Mesodermal cell (in vitro differentiated cells): Measurements from ENCODE around the gene GRIP1.

Experiments
- H3K27ac ChIP-seq: 2 replicates; pipeline ENCODE4 v1.7.0; 2013; ENCODE audit warnings: mild to moderate bottlenecking, low read depth, low read length, moderate library complexity; ENCODE audit not compliant: severe bottlenecking
- H3K36me3 ChIP-seq: 2 replicates; pipeline ENCODE4 v1.7.1; 2013; ENCODE audit warnings: mild to moderate bottlenecking, low read length, moderate library complexity; ENCODE audit not compliant: control insufficient read depth, insufficient read depth
- H3K4me1 ChIP-seq: one replicate; pipeline ENCODE4 v1.7.1; 2013; ENCODE audit warnings: mild to moderate bottlenecking, low read length; ENCODE audit not compliant: insufficient read depth, control insufficient read depth, poor library complexity, severe bottlenecking
- H3K4me3 ChIP-seq: 2 replicates; pipeline ENCODE4 v1.7.0; 2013; ENCODE audit warnings: low read length, control low read depth, mild to moderate bottlenecking; ENCODE audit not compliant: insufficient read depth, poor library complexity, severe bottlenecking; ENCODE audit errors: extremely low read depth
- H3K9me3 ChIP-seq: 2 replicates; pipeline ENCODE4 v1.7.1; 2013; ENCODE audit warnings: mild to moderate bottlenecking, low read length, moderate library complexity; ENCODE audit not compliant: control insufficient read depth
- whole genome bisulfite sequencing, 2 experiments: methylation state at CpG; one replicate each; pipeline ENCODE4 v1.1.5; 2013; ENCODE audit warnings: missing lambda C conversion rate in 2 of 2; ENCODE audit not compliant: insufficient coverage in 2 of 2; 5-methylcytosine and 5-hydroxymethylcytosine counted together

GRIP1 gene

DNA sequence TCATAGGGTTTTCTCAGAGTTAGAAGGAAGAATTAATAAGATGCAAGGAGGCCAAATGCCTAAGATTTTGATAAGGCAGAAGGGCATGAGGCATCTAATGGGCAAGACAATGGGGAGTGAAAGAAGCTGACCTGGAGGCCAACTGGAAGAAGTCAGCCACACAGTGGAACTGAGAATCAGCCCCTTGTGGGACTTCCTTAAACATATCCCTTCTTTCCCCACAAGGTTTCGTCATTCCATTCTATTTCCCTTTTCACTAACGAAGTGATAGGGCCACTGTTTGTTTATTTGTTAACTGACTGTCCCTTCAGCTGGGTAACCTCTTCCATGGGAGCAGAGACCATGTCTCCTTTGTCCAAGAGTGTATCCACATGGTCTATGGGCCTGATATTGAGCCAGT, 290.4 kb downstream of the GRIP1 start:
- no peaks in the 10 kb centered on the region for H3K36me3 ChIP-seq
- H3K9me3 ChIP-seq = no peaks in the 10 kb centered on the region
- H3K27ac ChIP-seq = no peak overlapping the region
- no peak overlapping the region for H3K4me3 ChIP-seq
- H3K4me1 ChIP-seq = no peaks in the 10 kb centered on the region
- 85% methylated on average over 2 of the region's 2 CpGs; no CpG with 5 or more reads in 1 of the 2 experiments for WGBS, 2 experiments

DNA sequence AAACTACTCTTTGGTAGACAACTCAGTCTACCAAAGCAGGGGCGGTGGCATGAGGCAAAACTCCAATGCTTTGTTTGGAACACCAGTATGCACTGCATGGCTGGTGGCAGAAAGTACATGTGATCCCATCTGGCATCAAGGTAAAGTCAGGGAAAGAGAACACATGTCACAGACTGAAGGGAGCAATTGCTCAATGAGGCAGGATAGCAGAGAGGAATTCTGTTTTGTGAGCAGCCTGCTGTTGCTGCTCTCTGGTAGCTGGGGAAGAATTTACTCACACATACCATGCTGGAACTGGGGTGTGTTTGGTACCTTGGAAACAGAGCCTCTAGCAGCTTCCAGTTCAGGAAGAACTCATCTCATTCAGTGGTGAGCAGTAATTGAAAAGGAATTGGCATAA, 291.8 kb downstream of the GRIP1 start:
- Histone ChIP-seq H3K9me3 (no peaks in the 10 kb centered on the region), H3K36me3 (no peaks in the 10 kb centered on the region), H3K27ac (no peak overlapping the region), H3K4me1 (no peaks in the 10 kb centered on the region), H3K4me3 (no peak overlapping the region)
- 88 to 89% methylated on average over 1 of the region's 1 CpG for WGBS, 2 experiments

DNA sequence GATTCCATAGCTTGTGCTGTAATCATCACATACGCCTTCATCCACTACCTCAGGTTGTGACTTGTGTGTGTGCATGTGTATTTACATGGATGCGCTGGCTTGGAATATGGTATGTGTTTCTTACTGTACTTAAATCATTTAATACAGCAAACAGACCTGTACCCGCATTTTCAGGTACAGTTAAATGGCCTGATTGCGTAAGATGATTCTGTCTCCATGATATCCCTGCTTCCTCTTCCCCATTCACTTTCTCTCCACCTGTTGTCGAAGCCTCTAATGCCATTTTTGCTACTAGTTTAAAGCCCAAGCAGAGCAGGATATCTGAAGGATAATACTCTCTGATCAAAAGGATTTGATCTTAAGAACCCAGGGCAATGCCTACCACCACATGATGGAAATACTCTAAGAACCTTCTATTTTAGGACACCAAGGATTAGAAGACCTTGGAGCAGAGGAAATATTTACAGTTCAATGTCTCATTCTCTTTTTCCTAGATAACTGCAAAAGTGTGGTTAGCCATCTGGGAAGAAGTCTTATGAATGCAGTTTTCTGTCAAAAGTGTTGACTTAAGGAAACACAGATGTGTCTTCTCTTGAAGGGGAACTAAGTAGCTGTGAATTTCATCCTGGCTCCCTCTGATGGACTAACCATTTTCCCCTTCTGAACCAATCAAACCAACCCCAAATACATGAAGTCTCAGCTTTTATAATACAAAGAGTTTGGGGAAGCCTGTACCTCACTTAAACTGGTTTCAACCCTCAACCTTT, 297.9 kb downstream of the GRIP1 start:
- H3K4me1 ChIP-seq = no peaks in the 10 kb centered on the region
- H3K4me3 ChIP-seq = no peak overlapping the region
- H3K36me3 ChIP-seq = no peaks in the 10 kb centered on the region
- WGBS, 2 experiments = 90 to 100% methylated on average over 2 to 3 of the region's 5 CpGs
- no peaks in the 10 kb centered on the region for H3K9me3 ChIP-seq
- no peak overlapping the region for H3K27ac ChIP-seq

DNA sequence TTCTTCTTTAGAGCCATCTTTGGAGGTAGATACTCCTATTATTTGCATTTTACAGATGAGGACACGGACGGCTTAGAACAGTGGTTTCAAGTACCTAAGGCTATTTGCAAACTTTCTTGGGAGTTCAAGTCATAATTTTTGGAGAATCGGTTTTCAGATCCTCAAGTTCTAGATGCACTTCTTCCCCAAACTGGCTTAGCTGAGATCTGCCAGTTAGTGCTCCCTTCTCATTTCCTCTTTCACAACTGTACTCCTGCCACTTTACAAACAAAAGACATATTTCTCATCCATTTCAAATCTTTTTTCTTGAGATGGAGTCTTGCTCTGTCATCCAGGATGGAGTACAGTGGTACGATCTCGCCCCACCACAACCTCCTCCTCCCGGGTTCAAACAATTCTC, 299.3 kb downstream of the GRIP1 start:
- H3K9me3 ChIP-seq = no peaks in the 10 kb centered on the region
- H3K4me3 ChIP-seq = no peak overlapping the region
- no peaks in the 10 kb centered on the region for H3K4me1 ChIP-seq
- no peaks in the 10 kb centered on the region for H3K36me3 ChIP-seq
- no peak overlapping the region for H3K27ac ChIP-seq
- 88 to 95% methylated on average over 3 to 5 of the region's 6 CpGs for WGBS, 2 experiments

DNA sequence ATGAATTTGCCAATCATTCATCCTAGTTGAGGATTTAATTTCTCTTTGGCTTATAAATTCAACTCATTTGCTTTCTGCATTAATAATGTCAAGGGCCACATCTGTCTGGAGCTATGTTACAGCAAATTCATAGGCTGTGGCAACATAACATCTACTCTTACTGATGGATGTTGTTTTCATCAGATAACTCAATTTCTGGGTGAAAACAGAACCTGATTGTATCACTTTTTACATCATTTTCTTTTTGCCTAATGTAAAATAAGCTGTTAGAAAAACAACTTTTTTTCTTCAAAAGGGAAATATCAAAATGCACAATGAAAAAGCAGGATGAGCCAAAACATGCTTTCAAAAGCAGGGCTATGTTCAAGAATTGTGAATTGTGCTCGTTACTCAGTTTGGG, 303.3 kb downstream of the GRIP1 start:
- Histone ChIP-seq H3K9me3 (no peaks in the 10 kb centered on the region), H3K4me1 (no peaks in the 10 kb centered on the region), H3K36me3 (no peaks in the 10 kb centered on the region), H3K4me3 (no peak overlapping the region), H3K27ac (no peak overlapping the region)
- 100% methylated on average over 1 of the region's 1 CpG; no CpG with 5 or more reads in 1 of the 2 experiments for WGBS, 2 experiments

DNA sequence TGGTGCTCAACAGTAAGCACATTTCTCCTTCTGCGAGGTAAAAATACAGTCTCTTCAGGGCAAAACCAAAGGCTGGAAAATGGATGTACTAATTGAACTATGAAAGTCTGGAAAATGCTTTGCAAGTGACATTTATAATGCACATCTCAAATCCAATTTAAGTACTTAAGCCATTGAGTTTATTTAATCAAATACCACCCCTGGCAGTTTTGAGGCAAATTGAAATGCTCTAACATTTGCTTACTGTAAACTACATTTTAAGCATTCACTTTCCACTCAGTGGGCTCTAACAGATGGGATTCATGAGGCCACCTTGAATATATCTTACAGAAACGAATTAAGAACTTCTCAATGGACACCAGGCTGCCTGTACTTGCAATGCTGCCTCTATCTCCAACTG, 306.9 kb downstream of the GRIP1 start:
- Histone ChIP-seq H3K4me3 (no peak overlapping the region), H3K36me3 (no peaks in the 10 kb centered on the region), H3K4me1 (no peaks in the 10 kb centered on the region), H3K9me3 (no peaks in the 10 kb centered on the region), H3K27ac (no peak overlapping the region)
- WGBS, 2 experiments = 83 to 100% methylated on average over 1 of the region's 2 CpGs

DNA sequence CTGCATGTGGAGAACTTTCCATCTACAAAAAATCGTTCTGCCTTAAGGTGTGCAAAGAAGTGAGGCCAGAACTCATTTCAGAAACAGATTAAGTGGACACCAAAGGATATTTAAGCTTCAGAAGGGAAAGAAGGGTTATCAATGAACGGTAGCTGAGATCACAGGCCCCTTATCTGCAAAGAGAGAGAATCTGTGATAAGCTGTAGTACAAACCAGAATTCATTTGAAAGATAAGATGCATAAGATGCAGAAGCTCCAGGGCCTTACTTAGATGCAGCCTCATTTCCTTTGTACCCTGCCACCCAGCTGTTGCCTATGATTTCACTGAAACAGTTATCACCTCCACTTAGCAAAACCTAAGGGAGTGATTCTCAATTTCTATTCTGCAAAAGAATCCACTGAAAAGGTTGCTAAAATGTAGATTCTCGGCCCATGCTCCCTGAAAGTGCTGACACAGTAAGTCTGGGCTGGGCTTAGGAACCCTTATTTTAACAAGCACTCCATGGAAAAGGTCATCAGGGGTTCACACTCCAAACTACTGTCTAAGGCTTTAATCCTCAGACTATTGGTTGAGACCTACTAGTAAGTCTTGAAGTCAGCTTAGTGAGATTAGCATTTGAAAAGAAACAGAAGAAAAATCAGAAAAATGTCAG, 311.7 kb downstream of the GRIP1 start:
- 58 to 74% methylated on average over 2 to 3 of the region's 3 CpGs for WGBS, 2 experiments
- Histone ChIP-seq H3K27ac (no peak overlapping the region), H3K4me3 (no peak overlapping the region), H3K9me3 (no peaks in the 10 kb centered on the region), H3K4me1 (peaks cover 5% of the 10 kb centered on the region), H3K36me3 (no peaks in the 10 kb centered on the region)

DNA sequence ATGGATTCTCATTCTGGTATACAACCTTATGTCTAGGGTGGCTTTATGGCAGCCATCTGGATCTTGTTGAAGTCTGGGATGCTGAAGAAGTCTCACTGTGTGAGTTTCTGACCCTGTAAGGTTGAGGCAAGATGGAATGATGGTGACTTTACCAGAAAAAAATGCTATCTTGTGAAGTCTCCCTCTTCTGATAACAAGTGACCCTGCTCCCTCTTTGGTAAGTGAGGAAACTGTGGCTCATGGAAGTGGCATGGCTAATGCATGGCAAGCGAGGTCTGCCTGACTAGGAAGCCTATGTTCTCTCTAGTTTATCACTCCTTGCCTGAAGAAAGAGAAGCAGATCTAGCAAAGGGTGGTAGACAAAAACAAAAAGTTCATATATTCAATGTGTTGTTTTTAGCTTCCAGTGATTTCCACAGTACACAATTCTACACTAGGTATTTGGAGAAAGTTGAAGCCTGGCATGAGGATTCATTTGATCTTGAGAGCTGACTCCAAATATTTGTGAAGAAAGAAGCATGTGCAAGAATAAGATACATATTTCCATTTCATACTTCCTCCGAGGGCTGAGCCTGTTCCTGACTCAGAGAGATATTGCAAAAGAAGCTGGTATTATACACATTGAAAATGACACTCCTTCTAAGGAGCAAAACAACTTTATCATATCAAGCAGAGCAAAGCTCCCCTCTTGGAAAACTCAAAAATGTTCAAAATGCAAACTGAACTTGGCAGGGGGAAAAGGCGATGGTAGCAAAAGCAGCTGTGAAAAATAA, 313.0 kb downstream of the GRIP1 start:
- H3K27ac ChIP-seq = peak overlapping the region; percentile 19
- no peaks in the 10 kb centered on the region for H3K36me3 ChIP-seq
- 88% methylated on average over 1 of the region's 3 CpGs; no CpG with 5 or more reads in 1 of the 2 experiments for WGBS, 2 experiments
- no peak overlapping the region for H3K4me3 ChIP-seq
- peaks cover 5% of the 10 kb centered on the region for H3K4me1 ChIP-seq
- no peaks in the 10 kb centered on the region for H3K9me3 ChIP-seq

DNA sequence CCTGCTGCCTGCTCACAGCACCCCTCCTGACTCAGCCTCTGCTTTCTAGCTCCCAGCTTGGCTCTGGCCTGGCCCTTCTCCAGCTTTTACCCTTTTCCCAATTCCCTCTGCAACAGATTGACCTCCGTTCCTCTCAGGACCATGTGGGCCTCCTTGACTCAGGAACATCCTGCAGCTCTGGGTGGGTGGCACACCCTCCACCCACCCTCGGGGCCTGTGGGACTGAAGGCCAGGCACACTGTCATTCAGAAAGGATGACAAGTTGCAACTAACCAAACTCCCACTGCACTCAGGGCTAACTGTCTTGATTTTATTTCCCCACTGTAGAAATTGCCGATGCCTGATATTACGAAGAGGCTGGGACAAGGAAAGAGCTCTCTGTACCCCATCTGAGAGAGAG, 317.2 kb downstream of the GRIP1 start:
- Histone ChIP-seq H3K36me3 (no peaks in the 10 kb centered on the region), H3K4me1 (peaks cover 5% of the 10 kb centered on the region), H3K9me3 (no peaks in the 10 kb centered on the region), H3K27ac (no peak overlapping the region), H3K4me3 (no peak overlapping the region)
- WGBS, 2 experiments = 92 to 100% methylated on average over 2 to 4 of the region's 4 CpGs

DNA sequence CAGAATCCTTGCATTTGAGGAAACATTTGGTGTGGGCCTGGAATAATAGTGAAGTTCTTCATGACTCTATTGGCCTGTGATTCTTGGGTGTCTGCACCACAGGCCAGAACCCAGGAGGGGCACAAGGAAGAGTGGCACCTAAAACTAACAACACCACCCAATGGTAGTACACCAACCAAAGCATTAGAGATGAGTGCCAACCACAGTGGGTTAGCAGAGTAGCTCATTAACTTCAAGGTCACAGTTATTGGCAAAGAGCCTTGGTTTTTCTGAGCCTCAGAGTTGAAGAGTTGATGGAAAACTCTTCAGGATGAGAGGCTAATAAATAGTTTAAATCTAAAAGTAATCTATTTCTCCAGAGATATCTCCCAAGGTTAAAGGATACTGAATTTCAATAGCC, 319.6 kb downstream of the GRIP1 start:
- H3K4me1 ChIP-seq = no peaks in the 10 kb centered on the region
- no peaks in the 10 kb centered on the region for H3K9me3 ChIP-seq
- H3K36me3 ChIP-seq = no peaks in the 10 kb centered on the region
- H3K27ac ChIP-seq = no peak overlapping the region
- no peak overlapping the region for H3K4me3 ChIP-seq
